NCI-H526 treated with DMSO at 0.1 percent for 48 hours (cell line): ENCODE data around the gene MMP14.
A peak's percentile ranks its signal among the peaks of the same experiment; 100 is the strongest.

Experiments
- DNase-seq: peaks from one replicate; lab custom pipeline; 2025; lab: John Stamatoyannopoulos, UW

The MMP14 gene

DNA sequence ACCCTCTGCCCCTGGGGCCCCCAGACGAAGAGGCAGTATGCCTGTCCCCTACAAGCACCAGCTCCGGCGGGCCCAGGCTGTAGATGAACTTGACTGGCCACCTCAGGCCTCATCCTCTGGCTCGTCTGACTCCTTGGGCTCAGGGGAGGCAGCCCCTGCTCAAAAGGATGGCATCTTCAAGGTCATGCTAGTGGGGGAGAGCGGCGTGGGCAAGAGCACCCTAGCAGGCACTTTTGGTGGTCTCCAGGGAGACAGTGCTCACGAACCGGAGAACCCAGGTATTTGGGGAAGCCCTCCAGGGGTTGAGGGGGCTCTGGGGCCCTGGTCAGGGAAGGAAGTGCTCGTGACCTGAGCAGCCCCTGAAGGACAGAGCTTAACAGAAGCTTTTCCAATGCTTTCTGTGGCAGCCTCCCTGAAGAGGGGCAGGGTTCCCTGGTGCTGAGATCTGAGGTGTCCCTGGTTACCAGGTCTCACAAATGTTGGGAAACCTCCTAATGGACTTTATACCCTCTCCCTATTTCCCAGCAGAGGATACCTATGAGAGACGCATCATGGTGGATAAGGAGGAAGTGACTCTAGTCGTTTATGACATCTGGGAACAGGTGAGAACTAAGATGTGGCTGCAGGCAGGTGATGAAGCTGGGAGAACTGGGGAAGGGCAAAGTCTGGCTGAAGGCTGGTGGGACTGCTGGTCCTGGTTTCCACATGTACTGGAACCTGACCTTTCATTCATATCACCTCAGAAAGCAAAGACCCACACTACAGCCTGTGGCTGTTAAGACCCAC is 48.5 kb downstream of the MMP14 start:
- DNase-seq, result no peak

DNA sequence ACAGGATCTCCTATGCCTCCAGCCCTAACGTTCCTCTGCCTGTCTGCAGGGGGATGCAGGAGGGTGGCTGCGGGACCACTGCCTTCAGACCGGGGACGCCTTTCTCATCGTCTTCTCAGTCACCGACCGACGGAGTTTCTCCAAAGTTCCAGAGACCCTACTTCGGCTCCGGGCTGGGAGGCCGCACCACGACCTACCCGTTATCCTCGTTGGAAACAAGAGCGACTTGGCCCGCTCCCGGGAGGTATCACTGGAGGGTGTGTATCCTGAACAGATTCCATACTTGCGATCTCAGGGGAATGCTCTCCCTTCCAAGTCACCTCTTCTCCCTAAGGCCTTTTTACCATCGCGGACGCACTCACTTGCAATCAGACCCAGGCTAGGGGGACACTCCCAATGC is 49.6 kb downstream of the MMP14 start:
- DNase-seq, result no peak

DNA sequence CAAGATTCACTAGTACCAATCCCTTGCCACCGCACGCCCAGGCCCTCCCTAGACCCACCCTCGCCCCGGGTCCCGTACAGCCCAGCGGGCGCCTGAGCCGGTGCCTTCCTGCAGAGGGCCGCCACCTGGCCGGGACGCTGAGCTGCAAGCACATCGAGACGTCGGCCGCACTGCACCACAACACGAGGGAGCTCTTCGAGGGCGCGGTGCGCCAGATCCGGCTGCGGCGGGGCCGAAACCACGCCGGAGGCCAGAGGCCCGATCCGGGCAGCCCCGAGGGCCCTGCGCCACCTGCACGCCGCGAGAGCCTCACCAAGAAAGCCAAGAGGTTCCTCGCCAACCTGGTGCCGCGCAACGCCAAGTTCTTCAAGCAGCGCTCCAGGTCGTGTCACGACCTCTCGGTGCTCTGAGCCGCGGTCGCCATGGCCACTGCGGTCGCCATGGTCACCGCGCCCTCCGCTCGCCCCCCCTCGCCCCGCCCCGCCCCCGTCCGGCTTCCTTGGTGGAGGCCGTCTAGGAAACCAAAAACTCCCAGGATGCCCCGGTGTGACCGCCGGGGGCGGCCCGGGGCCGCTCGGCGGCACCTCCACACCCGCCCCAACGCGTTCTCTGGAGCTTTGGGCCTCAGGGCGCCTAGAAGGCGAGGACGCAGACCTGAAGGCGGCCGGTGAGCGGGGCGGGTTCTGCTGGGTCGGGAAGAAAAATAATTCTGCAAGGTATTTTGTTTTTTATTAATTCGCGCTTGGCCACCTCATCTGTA is 50.3 kb downstream of the MMP14 start:
- peak; percentile 67 for DNase-seq

DNA sequence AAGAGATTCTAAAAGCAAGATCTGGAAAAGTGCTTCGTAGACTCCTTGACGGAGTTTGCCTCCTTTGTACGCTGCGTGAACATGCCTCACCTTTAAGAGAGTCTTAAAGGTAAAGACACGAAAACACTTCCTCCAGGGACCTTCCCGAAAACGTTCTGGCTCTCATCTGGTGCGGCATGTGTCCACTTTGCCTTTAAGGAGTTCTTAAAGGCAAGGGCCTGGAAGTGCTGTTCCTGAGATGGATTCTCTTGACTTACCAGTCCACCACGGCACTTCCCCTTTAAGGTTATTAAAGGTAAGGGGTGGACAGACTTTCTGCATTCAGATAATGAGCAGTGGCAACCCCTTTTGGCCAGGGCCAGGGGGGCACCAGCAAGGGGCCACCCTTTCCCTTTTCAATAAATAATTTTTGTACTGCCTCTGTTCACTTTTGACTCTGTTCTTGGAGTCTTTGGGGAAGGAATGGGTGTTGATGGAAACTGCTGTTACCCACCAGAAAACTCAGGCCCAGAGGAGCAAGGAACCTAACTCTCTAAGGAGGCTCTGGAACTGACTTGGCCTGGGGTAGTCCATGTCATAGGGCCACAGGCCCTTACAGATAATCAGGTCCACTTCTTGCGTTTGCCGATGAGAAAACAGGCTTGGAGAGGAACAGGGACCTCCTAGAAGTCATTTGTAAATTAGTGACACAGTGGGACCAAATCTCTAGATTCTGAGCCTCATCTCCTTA is 51.0 kb downstream of the MMP14 start:
- DNase-seq, result peak; percentile 56

DNA sequence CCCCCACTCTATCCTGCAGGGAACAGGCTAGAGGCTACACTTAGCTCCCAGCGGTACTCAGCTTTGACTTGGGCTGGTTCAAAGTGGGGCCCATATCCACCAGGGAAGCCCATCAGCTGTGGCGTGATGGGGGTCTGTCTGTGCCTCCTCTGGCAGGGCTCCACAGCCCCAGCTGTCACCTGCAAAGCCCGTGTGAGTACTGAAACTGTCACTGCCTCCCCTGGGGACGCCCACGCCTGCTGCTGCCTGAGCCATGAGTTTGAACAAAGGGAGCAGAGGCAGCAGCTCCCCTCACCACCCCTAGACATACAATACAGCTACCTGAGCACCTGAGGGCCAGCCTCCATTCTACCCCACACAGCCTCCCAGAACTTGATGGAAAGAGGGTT is 51.6 kb downstream of the MMP14 start:
- DNase-seq, result no peak

DNA sequence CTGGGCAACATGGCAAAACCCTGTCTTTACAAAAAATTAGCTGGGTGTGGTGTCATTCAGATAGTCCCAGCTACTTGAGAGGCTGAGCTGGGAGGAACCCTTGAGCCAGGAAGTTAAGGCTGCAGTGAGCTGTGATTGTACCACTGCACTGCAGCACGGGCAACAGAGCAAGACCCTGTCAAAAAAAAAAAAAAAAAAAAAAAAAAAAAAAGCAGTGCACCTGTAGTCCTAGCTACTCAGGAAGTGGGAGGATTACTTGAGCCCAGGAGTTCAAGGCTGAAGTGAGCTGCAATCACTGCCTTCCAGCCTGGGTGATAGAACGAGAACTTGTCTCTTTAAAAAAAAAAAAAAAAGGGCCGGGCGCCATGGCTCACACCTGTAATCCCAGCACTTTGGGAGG is 52.3 kb downstream of the MMP14 start:
- no peak for DNase-seq

DNA sequence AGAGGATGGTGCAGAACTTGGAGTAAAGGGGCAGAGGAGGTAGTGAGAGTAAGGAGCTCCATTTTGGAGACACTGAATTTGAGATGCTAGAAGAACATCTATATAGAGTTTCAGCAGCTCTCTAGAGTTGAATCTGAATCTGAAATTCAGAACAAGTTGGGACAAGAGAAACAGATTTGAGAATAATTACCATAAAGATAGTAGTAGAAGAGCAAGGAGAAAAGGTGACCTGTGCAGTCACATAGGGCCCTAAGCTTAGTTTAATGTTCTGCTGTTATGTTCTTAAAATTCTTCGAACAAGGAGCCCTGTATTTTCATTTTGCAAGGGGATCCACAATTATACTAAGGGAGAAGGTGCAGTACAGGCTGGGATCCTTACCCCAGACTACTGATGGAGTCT is 54.0 kb downstream of the MMP14 start:
- DNase-seq, result no peak

DNA sequence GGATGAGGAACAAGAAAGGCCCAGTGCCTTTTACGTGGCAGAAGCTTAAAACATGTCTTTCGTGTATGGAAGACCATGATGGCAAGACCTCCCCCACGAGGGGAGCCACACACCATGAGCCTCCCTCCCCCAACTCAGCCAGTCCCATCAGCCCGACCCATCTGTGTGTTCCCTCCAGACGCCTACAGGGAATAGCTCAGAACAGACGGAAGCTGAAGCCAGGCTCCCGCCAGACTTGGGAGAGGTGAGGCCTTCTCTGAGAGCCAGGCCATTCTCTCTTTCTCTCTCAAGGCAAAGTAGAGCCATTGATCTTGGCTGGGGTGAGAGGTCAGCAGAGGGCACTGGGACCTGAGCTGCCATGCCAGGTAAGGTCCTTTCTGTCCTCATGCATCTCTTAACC is 56.1 kb downstream of the MMP14 start:
- DNase-seq, result no peak

DNA sequence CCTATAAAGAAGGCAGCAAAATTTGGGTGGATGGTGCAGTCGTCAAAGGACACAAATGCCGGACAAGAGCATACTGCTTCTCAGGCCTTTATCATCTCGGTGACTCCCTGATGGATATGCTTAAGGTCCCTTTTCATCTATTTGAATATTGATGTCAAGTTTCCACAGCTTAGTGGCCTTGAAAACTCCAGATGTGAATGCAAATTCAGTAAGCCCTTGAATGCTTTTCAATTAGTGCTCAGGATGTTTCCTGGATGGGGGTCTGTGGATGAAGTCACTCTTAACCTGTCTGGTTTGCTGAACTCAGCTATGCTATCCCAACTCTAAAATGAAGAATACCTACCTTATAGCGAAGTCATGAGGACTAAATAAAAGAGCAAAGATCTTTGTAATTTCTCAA is 57.3 kb downstream of the MMP14 start:
- DNase-seq, result no peak

DNA sequence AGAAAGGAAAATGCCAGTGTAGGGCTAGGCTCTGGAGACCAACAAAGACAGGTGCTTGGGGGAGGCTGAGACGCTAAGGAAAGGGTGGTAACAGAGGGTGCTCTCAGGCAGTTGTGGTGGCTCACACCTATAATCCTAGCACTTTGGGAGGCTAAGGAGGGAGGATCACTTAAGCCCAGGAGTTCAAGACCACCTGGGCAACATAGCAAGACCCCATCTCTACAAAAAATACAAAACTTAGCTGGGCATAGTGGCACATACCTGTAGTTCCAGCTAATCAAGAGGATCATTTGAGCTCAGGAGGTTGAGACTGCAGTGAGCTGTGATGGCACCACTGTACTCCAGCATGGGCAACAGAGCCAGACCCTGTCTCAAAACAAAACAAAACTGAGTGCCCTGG is 59.0 kb downstream of the MMP14 start:
- no peak for DNase-seq

DNA sequence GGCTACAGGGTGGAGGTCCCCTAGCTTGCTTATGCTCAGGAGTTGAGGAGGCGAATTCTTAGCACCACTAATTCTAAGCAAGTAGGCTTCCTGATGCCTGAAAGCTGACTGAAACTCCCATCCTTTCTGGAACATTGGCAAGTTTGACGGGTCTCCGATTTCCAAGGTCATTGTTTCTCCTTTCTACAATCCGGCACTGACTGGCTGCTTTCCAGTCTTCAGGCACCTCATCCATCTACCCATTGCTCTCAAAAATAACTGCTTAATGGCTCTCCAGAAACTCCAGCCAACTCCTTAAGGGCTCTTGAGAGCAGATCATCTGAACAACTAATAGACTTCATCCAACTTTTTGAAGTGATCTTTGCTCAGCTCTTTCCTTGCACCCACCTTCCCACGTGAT is 60.0 kb downstream of the MMP14 start:
- DNase-seq, result no peak

DNA sequence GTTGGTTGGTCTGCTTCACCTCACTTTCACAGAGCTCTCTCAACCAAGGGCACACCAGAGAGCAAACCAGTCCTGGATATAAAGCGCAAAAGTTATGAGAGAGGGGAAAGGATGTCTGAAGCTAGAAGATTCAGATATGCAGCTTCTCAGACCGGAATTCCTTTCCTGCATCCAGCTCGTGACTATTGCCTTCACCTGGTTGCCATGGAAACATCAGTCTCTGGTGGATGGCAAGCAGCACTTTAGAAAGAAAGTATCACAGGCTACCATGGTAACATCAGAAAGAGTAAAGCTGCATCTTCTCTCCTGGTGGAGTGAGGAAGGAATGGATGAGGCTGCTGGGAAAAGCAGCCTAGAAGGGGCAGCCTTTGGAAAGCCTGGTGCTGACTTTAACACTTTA is 60.4 kb downstream of the MMP14 start:
- DNase-seq, result no peak

DNA sequence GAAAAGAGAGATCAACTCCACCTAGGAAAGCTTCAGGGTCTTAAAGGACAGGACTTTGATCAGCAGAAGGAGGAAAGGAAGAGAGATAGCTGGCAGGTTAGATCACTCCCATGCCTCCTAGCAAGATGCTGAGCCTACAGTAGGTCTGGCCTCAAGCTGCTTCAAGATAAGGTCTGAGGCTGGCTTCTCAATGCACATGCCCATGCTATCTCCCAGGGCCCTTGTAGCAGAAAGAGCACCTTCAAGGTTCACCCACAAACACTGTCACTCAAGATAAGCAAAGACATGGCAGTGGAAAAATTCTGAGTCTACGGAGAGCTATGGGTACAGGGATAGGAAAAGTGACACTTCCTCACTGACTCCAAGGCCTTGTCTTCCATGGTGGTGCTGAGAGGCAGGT is 61.0 kb downstream of the MMP14 start:
- DNase-seq, result no peak
